ENCODE measurements around the gene ALDH8A1. TPM values are rescaled to one million over a fixed set of nuclear protein-coding genes. Genes with fewer than 3 reads are reported as not detected.
A peak's percentile ranks its signal among the peaks of the same experiment; 100 is the strongest.

Gene ALDH8A1
- total RNA-seq, 2 donors from 2014 or later: 1.3 to 3.4 TPM

- Mint-ChIP-seq H3K27me3 (peaks cover 25% of the 10 kb centered on the region), H3K27ac (no peak overlapping the region), H3K4me3 (no peak overlapping the region), H3K4me1 (no peaks in the 10 kb centered on the region), H3K36me3 (ENCODE audit: low read depth) (no peaks in the 10 kb centered on the region)
- ATAC-seq: no peak
- H3K9me3 ChIP-seq (ENCODE audit: control insufficient read depth, low read length, poor library complexity, severe bottlenecking): no peaks in the 10 kb centered on the region
- DNase-seq: no peak
Measured at GRCh38 chr6:134894800-134895199, 55.1 kb downstream of the ALDH8A1 start.

GRCh38 chr6:134892362-134892761 lies 57.5 kb downstream of the ALDH8A1 start:
- Mint-ChIP-seq H3K27ac (no peak overlapping the region), H3K36me3 (ENCODE audit: low read depth) (peaks cover 2% of the 10 kb centered on the region), H3K4me3 (no peak overlapping the region), H3K4me1 (peaks cover 2% of the 10 kb centered on the region), H3K27me3 (peaks cover 40% of the 10 kb centered on the region)
- no peak for DNase-seq
- ATAC-seq: no peak
- H3K9me3 ChIP-seq (ENCODE audit: control insufficient read depth, low read length, poor library complexity, severe bottlenecking): no peaks in the 10 kb centered on the region

- H3K4me1 Mint-ChIP-seq: peaks cover 2% of the 10 kb centered on the region
Measured at GRCh38 chr6:134891633-134892032, 58.3 kb downstream of the ALDH8A1 start.

GRCh38 chr6:134888316-134888715 lies 61.6 kb downstream of the ALDH8A1 start:
- Mint-ChIP-seq H3K27ac (no peak overlapping the region), H3K27me3 (peaks cover 48% of the 10 kb centered on the region), H3K4me3 (no peak overlapping the region), H3K36me3 (ENCODE audit: low read depth) (peaks cover 2% of the 10 kb centered on the region), H3K4me1 (peaks cover 2% of the 10 kb centered on the region)
- ATAC-seq (no peak), DNase-seq (no peak)
- no peaks in the 10 kb centered on the region for H3K9me3 ChIP-seq (ENCODE audit: control insufficient read depth, low read length, poor library complexity, severe bottlenecking)

More at GRCh38 chr6:134891633-134892032, 58.3 kb downstream of the ALDH8A1 start:
- no peaks in the 10 kb centered on the region for H3K9me3 ChIP-seq (ENCODE audit: control insufficient read depth, low read length, poor library complexity, severe bottlenecking)
- Mint-ChIP-seq H3K27me3 (peaks cover 48% of the 10 kb centered on the region), H3K4me3 (no peak overlapping the region), H3K36me3 (ENCODE audit: low read depth) (peaks cover 2% of the 10 kb centered on the region), H3K27ac (no peak overlapping the region)
- no peak for ATAC-seq
- no peak for DNase-seq

GRCh38 chr6:134884752-134885151 lies 65.1 kb downstream of the ALDH8A1 start:
- no peak overlapping the region for H3K4me3 Mint-ChIP-seq

GRCh38 chr6:134883314-134883713 lies 66.6 kb downstream of the ALDH8A1 start:
- Mint-ChIP-seq H3K4me1 (peaks cover 2% of the 10 kb centered on the region), H3K27ac (no peak overlapping the region), H3K27me3 (peaks cover 43% of the 10 kb centered on the region), H3K36me3 (ENCODE audit: low read depth) (peaks cover 2% of the 10 kb centered on the region), H3K4me3 (no peak overlapping the region)
- H3K9me3 ChIP-seq (ENCODE audit: control insufficient read depth, low read length, poor library complexity, severe bottlenecking): no peaks in the 10 kb centered on the region
- DNase-seq: no peak
- no peak for ATAC-seq

More at GRCh38 chr6:134884752-134885151, 65.1 kb downstream of the ALDH8A1 start:
- no peak overlapping the region for H3K27ac Mint-ChIP-seq
- ATAC-seq: no peak
- peaks cover 2% of the 10 kb centered on the region for H3K4me1 Mint-ChIP-seq
- no peaks in the 10 kb centered on the region for H3K9me3 ChIP-seq (ENCODE audit: control insufficient read depth, low read length, poor library complexity, severe bottlenecking)
- peaks cover 2% of the 10 kb centered on the region for H3K36me3 Mint-ChIP-seq (ENCODE audit: low read depth)
- peaks cover 52% of the 10 kb centered on the region for H3K27me3 Mint-ChIP-seq
- no peak for DNase-seq

GRCh38 chr6:134882426-134883038 lies 67.4 kb downstream of the ALDH8A1 start:
- no peak overlapping the region for H3K4me3 Mint-ChIP-seq

GRCh38 chr6:134880487-134881190 lies 69.3 kb downstream of the ALDH8A1 start:
- DNase-seq: no peak
- no peaks in the 10 kb centered on the region for H3K9me3 ChIP-seq (ENCODE audit: control insufficient read depth, low read length, poor library complexity, severe bottlenecking)
- H3K4me3 Mint-ChIP-seq: no peak overlapping the region
- H3K27me3 Mint-ChIP-seq: peaks cover 27% of the 10 kb centered on the region
- H3K4me1 Mint-ChIP-seq: no peaks in the 10 kb centered on the region
- no peak for ATAC-seq
- no peak overlapping the region for H3K27ac Mint-ChIP-seq
- no peaks in the 10 kb centered on the region for H3K36me3 Mint-ChIP-seq (ENCODE audit: low read depth)

More at GRCh38 chr6:134882426-134883038, 67.4 kb downstream of the ALDH8A1 start:
- Mint-ChIP-seq H3K36me3 (ENCODE audit: low read depth) (no peaks in the 10 kb centered on the region), H3K27ac (no peak overlapping the region), H3K4me1 (no peaks in the 10 kb centered on the region), H3K27me3 (peaks cover 38% of the 10 kb centered on the region)
- DNase-seq: peak in 1 of 3 donors; percentile 33
- H3K9me3 ChIP-seq (ENCODE audit: control insufficient read depth, low read length, poor library complexity, severe bottlenecking): no peaks in the 10 kb centered on the region
- ATAC-seq: no peak

GRCh38 chr6:134878136-134878535 lies 71.8 kb downstream of the ALDH8A1 start:
- Mint-ChIP-seq H3K4me1 (peaks cover 12% of the 10 kb centered on the region), H3K27me3 (peaks cover 8% of the 10 kb centered on the region), H3K36me3 (ENCODE audit: low read depth) (no peaks in the 10 kb centered on the region), H3K27ac (no peak overlapping the region), H3K4me3 (no peak overlapping the region)
- DNase-seq (no peak), ATAC-seq (no peak)
- H3K9me3 ChIP-seq (ENCODE audit: control insufficient read depth, low read length, poor library complexity, severe bottlenecking): no peaks in the 10 kb centered on the region

GRCh38 chr6:134875367-134875766 lies 74.5 kb downstream of the ALDH8A1 start:
- DNase-seq (no peak), ATAC-seq (no peak)
- Mint-ChIP-seq H3K27ac (peak overlapping the region; percentile 10), H3K36me3 (ENCODE audit: low read depth) (no peaks in the 10 kb centered on the region), H3K4me3 (no peak overlapping the region), H3K4me1 (peaks cover 22% of the 10 kb centered on the region), H3K27me3 (no peaks in the 10 kb centered on the region)
- H3K9me3 ChIP-seq (ENCODE audit: control insufficient read depth, low read length, poor library complexity, severe bottlenecking): no peaks in the 10 kb centered on the region

- H3K9me3 ChIP-seq (ENCODE audit: control insufficient read depth, low read length, poor library complexity, severe bottlenecking): no peaks in the 10 kb centered on the region
- H3K36me3 Mint-ChIP-seq (ENCODE audit: low read depth): no peaks in the 10 kb centered on the region
- no peaks in the 10 kb centered on the region for H3K27me3 Mint-ChIP-seq
- peaks cover 22% of the 10 kb centered on the region for H3K4me1 Mint-ChIP-seq
- H3K27ac Mint-ChIP-seq: peak overlapping the region; percentile 10
- ATAC-seq (peak; percentile 73), DNase-seq (no peak)
- peak overlapping the region; percentile 78 for H3K4me3 Mint-ChIP-seq
Measured at GRCh38 chr6:134873500-134874388, 76.2 kb downstream of the ALDH8A1 start.

- ATAC-seq (no peak), DNase-seq (no peak)
- H3K27me3 Mint-ChIP-seq: no peaks in the 10 kb centered on the region
- H3K36me3 Mint-ChIP-seq (ENCODE audit: low read depth): no peaks in the 10 kb centered on the region
- no peak overlapping the region for H3K4me3 Mint-ChIP-seq
- H3K27ac Mint-ChIP-seq: no peak overlapping the region
- H3K9me3 ChIP-seq (ENCODE audit: control insufficient read depth, low read length, poor library complexity, severe bottlenecking): no peaks in the 10 kb centered on the region
- H3K4me1 Mint-ChIP-seq: peaks cover 24% of the 10 kb centered on the region
Measured at GRCh38 chr6:134870677-134871498, 79.0 kb downstream of the ALDH8A1 start.

Data from T-helper 17 cell (primary cell).